Nephron (organoid): ENCODE results near the gene SIVA1.
A peak's percentile ranks its signal among the peaks of the same experiment; 100 is the strongest.

Experiments
- H3K27ac Mint-ChIP-seq, 3 experiments: 2 replicates each; pipeline ENCODE4 v1.8.0; 2020; ENCODE audit warnings: mixed read lengths in 3 of 3, mild to moderate bottlenecking in 2 of 3, moderate library complexity in 1 of 3
- H3K27me3 Mint-ChIP-seq: 2 replicates; pipeline ENCODE4 v1.8.0; 2021; ENCODE audit warnings: low read depth, mild to moderate bottlenecking, moderate library complexity, mixed read lengths
- H3K36me3 Mint-ChIP-seq: 2 replicates; pipeline ENCODE4 v1.8.0; 2020; ENCODE audit warnings: low read depth, mixed read lengths
- H3K4me1 Mint-ChIP-seq: 2 replicates; pipeline ENCODE4 v1.8.0; 2020; ENCODE audit warnings: mixed read lengths
- H3K4me3 Mint-ChIP-seq, 3 experiments: 2 replicates each; pipeline ENCODE4 v1.8.0; 2020; ENCODE audit warnings: mild to moderate bottlenecking in 3 of 3, mixed read lengths in 3 of 3, moderate library complexity in 2 of 3
- H3K9me3 Mint-ChIP-seq: 2 replicates; pipeline ENCODE4 v1.8.0; 2020; ENCODE audit warnings: mixed read lengths
- TF ChIP-seq, protein P1 (sequence below), 3 experiments: fragments of 200-600 bp; sonication (generic); IDR thresholded peaks; one replicate each; pipeline ENCODE4 v1.5.0; 2021; ENCODE audit warnings: antibody characterized with exemption in 3 of 3; ENCODE audit not compliant: unreplicated experiment in 3 of 3

Gene SIVA1

DNA sequence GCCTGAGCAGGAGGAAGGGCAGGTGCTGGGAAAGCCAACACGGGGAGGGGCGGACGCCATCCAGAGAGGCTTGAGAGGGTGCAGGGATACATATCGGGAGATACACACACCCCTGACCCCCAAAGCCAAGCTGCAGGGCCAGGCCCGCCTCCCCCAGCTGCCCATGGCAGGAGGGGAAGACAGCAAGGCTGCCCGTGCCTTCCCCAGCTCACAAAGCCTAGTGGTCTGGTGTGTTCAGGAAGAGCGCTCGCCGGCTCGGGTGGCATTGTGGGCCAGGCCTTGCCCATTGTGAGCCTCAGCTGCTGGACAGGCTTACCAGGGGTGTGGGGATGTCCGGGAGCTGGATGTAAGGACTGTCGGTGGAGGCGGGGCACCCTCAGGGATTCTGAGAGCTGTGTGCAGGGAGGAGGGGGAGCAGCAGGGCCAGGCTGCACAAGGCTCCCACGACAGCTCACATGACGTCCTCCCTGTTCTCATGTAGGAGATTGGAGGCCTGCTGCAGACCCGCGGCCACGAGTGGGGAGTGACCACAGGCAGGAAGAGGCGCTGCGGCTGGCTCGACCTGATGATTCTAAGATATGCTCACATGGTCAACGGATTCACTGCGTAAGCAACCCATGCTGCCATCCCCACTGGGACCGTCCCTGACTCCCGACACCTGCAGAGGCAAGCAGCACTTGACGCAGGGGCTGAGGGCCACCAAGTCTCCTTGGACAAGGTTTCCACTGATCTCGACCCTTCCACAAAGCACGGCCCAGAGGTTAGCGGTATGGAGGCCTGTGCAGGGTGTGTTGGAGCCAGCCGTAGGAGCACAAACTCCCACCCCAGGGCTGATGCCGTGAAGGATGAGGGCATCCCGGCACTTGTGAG is 10.1 kb upstream of the SIVA1 start:
- Mint-ChIP-seq H3K27me3 (peaks cover 4% of the 10 kb centered on the region), H3K4me3 (no peak overlapping the region), H3K9me3 (no peaks in the 10 kb centered on the region), H3K36me3 (peaks cover 7% of the 10 kb centered on the region), H3K27ac (no peak overlapping the region), H3K4me1 (peaks cover 11% of the 10 kb centered on the region)
- TF ChIP-seq, protein P1, sequence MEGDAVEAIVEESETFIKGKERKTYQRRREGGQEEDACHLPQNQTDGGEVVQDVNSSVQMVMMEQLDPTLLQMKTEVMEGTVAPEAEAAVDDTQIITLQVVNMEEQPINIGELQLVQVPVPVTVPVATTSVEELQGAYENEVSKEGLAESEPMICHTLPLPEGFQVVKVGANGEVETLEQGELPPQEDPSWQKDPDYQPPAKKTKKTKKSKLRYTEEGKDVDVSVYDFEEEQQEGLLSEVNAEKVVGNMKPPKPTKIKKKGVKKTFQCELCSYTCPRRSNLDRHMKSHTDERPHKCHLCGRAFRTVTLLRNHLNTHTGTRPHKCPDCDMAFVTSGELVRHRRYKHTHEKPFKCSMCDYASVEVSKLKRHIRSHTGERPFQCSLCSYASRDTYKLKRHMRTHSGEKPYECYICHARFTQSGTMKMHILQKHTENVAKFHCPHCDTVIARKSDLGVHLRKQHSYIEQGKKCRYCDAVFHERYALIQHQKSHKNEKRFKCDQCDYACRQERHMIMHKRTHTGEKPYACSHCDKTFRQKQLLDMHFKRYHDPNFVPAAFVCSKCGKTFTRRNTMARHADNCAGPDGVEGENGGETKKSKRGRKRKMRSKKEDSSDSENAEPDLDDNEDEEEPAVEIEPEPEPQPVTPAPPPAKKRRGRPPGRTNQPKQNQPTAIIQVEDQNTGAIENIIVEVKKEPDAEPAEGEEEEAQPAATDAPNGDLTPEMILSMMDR (IDR thresholded peaks at IDR 0.05; ENCODE audit: unreplicated experiment in 3 of 3) = no peak

DNA sequence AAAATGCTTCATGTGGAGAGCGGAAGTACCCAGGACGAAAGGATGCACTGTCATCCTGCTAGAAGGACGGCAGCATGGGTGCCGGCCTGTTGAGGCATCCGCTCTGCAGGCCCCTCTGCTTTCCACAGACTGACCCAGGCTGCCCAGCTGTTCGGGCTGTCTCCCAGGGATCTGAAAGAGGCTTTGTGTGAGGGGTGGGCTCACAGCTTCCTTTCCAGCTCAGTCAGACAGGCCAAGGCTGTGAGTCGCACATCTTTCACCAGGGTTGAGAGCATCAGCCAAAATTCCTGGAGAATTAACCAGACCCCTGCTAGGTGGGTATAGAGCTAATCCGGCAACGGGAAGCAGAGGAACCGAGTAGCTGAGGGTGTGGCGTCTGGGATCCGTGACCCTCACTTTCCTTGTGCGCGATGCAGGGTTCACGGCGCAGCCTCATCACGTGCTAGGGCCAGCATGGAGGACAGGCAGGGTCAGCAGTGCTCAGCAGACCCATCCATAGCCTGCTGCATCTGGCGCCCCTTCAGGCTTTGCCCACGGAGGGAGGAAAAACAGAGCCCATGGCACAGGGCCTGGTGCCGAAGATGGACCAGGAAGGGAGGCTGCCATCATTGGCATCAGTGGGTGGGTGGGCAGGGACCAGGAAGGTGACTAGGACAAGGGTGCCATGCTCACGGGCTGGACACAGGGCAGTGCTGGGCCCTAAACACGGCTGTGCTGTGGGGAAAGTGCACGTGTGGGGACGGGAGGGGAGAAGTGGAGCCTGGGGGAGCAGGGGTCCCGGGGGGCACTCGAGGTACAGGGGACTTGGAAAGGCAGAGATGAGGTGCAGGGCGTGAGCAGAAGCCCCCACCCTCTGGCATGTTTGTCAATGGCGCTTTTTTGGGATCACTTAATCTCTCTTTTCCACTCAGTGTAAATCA is 9.2 kb upstream of the SIVA1 start:
- Mint-ChIP-seq H3K36me3 (peaks cover 7% of the 10 kb centered on the region), H3K4me1 (peaks cover 20% of the 10 kb centered on the region), H3K9me3 (no peaks in the 10 kb centered on the region), H3K4me3 (no peak overlapping the region), H3K27ac (no peak overlapping the region), H3K27me3 (peaks cover 4% of the 10 kb centered on the region)
- TF ChIP-seq, protein P1 (IDR thresholded peaks at IDR 0.05; ENCODE audit: unreplicated experiment in 3 of 3) = no peak

DNA sequence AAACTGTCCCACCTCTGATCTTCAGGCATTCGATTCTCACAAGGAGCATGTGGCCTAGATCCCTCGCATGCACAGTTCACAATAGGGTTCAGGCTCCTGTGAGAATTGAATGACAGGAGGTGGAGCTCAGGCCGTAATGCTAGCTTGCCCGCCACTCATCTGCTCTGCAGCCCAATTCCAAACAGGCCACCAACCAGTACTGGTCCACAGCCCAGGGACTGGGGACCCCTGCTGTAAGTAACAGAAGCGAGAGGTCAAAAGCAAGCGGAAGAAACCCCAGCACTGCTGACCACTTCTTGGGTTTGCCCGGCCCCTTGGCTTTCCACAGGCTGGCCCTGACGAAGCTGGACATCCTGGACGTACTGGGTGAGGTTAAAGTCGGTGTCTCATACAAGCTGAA is 8.5 kb upstream of the SIVA1 start:
- H3K27ac Mint-ChIP-seq = no peak overlapping the region
- H3K4me1 Mint-ChIP-seq = peaks cover 27% of the 10 kb centered on the region
- no peaks in the 10 kb centered on the region for H3K9me3 Mint-ChIP-seq
- peaks cover 4% of the 10 kb centered on the region for H3K27me3 Mint-ChIP-seq
- no peak overlapping the region for H3K4me3 Mint-ChIP-seq
- H3K36me3 Mint-ChIP-seq = peaks cover 7% of the 10 kb centered on the region
- TF ChIP-seq, protein P1 (IDR thresholded peaks at IDR 0.05; ENCODE audit: unreplicated experiment in 3 of 3) = no peak

DNA sequence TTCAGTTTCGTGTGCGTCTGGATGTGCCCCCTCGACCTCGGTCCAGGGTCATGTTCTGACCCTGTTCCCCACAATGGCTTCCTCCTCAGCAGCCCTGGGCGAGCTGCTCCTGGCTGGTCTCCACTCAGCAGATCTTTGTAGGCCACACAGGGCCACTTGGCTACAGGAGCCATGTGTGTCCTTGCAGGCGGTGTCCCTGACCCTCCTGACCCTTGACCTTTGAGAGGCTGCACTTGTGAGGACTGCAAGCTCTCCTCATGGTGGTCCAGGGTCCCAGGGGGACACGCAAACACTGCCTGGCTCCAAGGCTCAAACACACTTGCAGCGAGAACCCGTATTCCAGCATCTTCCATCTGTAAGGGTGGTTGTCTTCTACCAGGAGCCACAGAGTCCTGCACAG is 7.5 kb upstream of the SIVA1 start:
- TF ChIP-seq, protein P1 (IDR thresholded peaks at IDR 0.05; ENCODE audit: unreplicated experiment in 3 of 3) = no peak
- H3K36me3 Mint-ChIP-seq = peaks cover 2% of the 10 kb centered on the region
- no peaks in the 10 kb centered on the region for H3K9me3 Mint-ChIP-seq
- H3K27ac Mint-ChIP-seq = no peak overlapping the region
- no peaks in the 10 kb centered on the region for H3K27me3 Mint-ChIP-seq
- peaks cover 34% of the 10 kb centered on the region for H3K4me1 Mint-ChIP-seq
- no peak overlapping the region for H3K4me3 Mint-ChIP-seq

DNA sequence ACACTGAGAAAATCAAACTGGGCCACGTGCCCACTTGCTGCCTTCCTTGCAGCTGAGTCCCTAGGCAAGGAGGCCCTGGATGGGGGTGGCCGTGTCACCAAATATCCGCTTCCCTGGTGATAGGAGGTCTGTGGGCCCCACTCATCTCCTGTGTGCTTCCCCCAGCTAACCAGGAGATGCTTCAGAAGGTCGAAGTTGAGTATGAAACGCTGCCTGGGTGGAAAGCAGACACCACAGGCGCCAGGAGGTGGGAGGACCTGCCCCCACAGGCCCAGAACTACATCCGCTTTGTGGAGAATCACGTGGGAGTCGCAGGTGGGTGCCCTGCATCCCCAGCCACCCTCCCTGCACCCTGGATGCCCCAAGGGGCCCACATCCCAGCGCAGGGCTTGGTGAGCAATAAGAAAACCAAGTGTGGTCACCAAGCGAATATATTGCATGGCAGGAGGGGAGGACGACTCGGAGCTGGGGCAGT is 6.8 kb upstream of the SIVA1 start:
- no peaks in the 10 kb centered on the region for H3K9me3 Mint-ChIP-seq
- H3K4me3 Mint-ChIP-seq = no peak overlapping the region
- H3K27ac Mint-ChIP-seq = peak overlapping the region in 1 of 3 experiments; percentile 92
- H3K4me1 Mint-ChIP-seq = peaks cover 34% of the 10 kb centered on the region
- H3K36me3 Mint-ChIP-seq = no peaks in the 10 kb centered on the region
- no peaks in the 10 kb centered on the region for H3K27me3 Mint-ChIP-seq
- TF ChIP-seq, protein P1 (IDR thresholded peaks at IDR 0.05; ENCODE audit: unreplicated experiment in 3 of 3) = no peak
